Pericardium fibroblast (primary cell): ENCODE results near the gene NLRP7. TPM values are rescaled to one million over a fixed set of nuclear protein-coding genes. Genes with fewer than 3 reads are reported as not detected.

ENCODE experiments used
- total RNA-seq: library from RNA; depleted of rRNA; stranded (reverse); fragments of >200 nt; gene quantifications from 2 replicates; pipeline ENCODE4 v1.2.3, GENCODE V29; 2015

NLRP7 gene
- not detected in 2 replicates for total RNA-seq

GRCh38 chr19:54947381-54947780 is at the start of gene NLRP7:
NLRP7 (minus strand) TSS chr19:54947530.

GRCh38 chr19:54905803-54906511 is 41.4 kb downstream of the NLRP7 start, which contains the start of gene NCR1:
NCR1 (plus strand) TSS chr19:54906148; CDS start chr19:54906188, 40 bp downstream.

GRCh38 chr19:54873990-54874389 is 73.3 kb downstream of the NLRP7 start, which contains the start of gene FCAR:
FCAR (plus strand) TSS chr19:54874235; CDS start chr19:54874290, 55 bp downstream.

Other genes with a start within 250 kb of the NLRP7 start
- gene KIR3DL3, start 223.1 kb downstream of the NLRP7 start, total RNA-seq: not detected in 2 replicates
- not detected in 2 replicates for gene KIR2DL3, start 209.0 kb downstream of the NLRP7 start, total RNA-seq
- not detected in 2 replicates for gene KIR2DL1, start 177.7 kb downstream of the NLRP7 start, total RNA-seq
- gene KIR2DL4, start 143.9 kb downstream of the NLRP7 start, total RNA-seq: not detected in 2 replicates
- gene KIR3DL1, start 131.1 kb downstream of the NLRP7 start, total RNA-seq: not detected in 2 replicates
- not detected in 2 replicates for gene KIR2DS4, start 114.9 kb downstream of the NLRP7 start, total RNA-seq
- not detected in 2 replicates for gene KIR3DL2, start 97.1 kb downstream of the NLRP7 start, total RNA-seq
- not detected in 2 replicates for gene FCAR, start 73.3 kb downstream of the NLRP7 start, total RNA-seq
- not detected in 2 replicates for gene NCR1, start 41.4 kb downstream of the NLRP7 start, total RNA-seq
- 0.23 and 2.6 TPM in 2 replicates for gene NLRP2, start 18.8 kb upstream of the NLRP7 start, total RNA-seq
- gene GP6, start 90.7 kb upstream of the NLRP7 start, total RNA-seq: not detected in 2 replicates
- 6.4 and 8.1 TPM in 2 replicates for gene RDH13, start 115.6 kb upstream of the NLRP7 start, total RNA-seq
- gene EPS8L1, start 128.3 kb upstream of the NLRP7 start, total RNA-seq: 0.60 and 2.5 TPM in 2 replicates
- 71.1 and 98.8 TPM in 2 replicates for gene PPP1R12C, start 170.1 kb upstream of the NLRP7 start, total RNA-seq
- gene TNNT1, start 201.7 kb upstream of the NLRP7 start, total RNA-seq: 5.4 and 9.0 TPM in 2 replicates
- gene TNNI3, start 210.2 kb upstream of the NLRP7 start, total RNA-seq: 0.58 TPM in 1 of 2 replicates, not detected in the other
- gene DNAAF3, start 219.1 kb upstream of the NLRP7 start, total RNA-seq: 0.26 TPM in 1 of 2 replicates, not detected in the other
- gene SYT5, start 232.8 kb upstream of the NLRP7 start, total RNA-seq: 0.26 TPM in 1 of 2 replicates, not detected in the other